PFSK-1 (cell line): ENCODE results near the gene BMP4.

Experiments
- FOXP2 ChIP-seq: optimal IDR thresholded peaks from 2 replicates; pipeline ENCODE3; 2011; ENCODE audit warnings: borderline replicate concordance, control low read depth, inconsistent platforms; ENCODE audit not compliant: insufficient read depth; ENCODE audit errors: extremely low read length, extremely low read depth
- POLR2AphosphoS5 ChIP-seq: IDR thresholded peaks from 2 replicates; pipeline ENCODE4 v1.6.1; 2012; ENCODE audit warnings: low read depth, mild to moderate bottlenecking, control low read depth, low read length, moderate library complexity
- SIN3A ChIP-seq: IDR thresholded peaks from 2 replicates; pipeline ENCODE4 v1.6.1; 2012; ENCODE audit warnings: mild to moderate bottlenecking, low read length, moderate library complexity, borderline replicate concordance; ENCODE audit not compliant: insufficient read depth
- TAF1 ChIP-seq: IDR thresholded peaks from 2 replicates; pipeline ENCODE4 v1.6.1; 2012; ENCODE audit warnings: low read length, control low read depth, borderline replicate concordance; ENCODE audit not compliant: insufficient read depth
- TF ChIP-seq, protein P1 (sequence below), 2 experiments: IDR thresholded peaks; 2 replicates each; pipeline versions ENCODE4 v1.6.1 to v1.8.0; 2011 to 2012; ENCODE audit warnings: low read depth in 2 of 2, low read length in 2 of 2, control low read depth in 1 of 2, inconsistent platforms in 1 of 2, mild to moderate bottlenecking in 1 of 2, moderate library complexity in 1 of 2; ENCODE audit not compliant: insufficient read depth in 1 of 2

DNA sequence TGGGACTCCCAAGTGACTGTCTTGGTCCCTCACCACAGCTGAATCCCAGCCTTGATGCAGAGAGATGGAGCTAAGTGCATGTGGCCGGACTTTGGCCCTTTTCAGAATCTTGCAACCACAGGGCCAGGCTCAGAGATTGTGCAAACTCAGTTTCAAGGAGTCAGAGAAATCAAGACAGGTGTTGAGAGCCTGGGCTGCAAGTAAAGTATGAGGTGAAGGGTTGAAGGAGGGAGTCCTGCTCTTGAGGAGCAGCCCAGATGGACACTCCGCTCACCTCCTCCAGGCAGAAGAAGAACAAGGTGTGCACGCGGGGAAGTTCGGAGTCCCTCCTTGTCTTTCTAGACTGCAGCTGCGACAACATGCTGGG, 6.3 kb upstream of the BMP4 start:
- TF ChIP-seq TAF1 (no peak), POLR2AphosphoS5 (no peak), SIN3A (no peak), FOXP2 (no peak)
- TF ChIP-seq, protein P1, sequence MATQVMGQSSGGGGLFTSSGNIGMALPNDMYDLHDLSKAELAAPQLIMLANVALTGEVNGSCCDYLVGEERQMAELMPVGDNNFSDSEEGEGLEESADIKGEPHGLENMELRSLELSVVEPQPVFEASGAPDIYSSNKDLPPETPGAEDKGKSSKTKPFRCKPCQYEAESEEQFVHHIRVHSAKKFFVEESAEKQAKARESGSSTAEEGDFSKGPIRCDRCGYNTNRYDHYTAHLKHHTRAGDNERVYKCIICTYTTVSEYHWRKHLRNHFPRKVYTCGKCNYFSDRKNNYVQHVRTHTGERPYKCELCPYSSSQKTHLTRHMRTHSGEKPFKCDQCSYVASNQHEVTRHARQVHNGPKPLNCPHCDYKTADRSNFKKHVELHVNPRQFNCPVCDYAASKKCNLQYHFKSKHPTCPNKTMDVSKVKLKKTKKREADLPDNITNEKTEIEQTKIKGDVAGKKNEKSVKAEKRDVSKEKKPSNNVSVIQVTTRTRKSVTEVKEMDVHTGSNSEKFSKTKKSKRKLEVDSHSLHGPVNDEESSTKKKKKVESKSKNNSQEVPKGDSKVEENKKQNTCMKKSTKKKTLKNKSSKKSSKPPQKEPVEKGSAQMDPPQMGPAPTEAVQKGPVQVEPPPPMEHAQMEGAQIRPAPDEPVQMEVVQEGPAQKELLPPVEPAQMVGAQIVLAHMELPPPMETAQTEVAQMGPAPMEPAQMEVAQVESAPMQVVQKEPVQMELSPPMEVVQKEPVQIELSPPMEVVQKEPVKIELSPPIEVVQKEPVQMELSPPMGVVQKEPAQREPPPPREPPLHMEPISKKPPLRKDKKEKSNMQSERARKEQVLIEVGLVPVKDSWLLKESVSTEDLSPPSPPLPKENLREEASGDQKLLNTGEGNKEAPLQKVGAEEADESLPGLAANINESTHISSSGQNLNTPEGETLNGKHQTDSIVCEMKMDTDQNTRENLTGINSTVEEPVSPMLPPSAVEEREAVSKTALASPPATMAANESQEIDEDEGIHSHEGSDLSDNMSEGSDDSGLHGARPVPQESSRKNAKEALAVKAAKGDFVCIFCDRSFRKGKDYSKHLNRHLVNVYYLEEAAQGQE (IDR thresholded peaks at IDR 0.05; ENCODE audit: insufficient read depth in 1 of 2, low read depth in 2 of 2, low read length in 2 of 2) = no peak
